ENCODE results near the gene DHX38.

DNA sequence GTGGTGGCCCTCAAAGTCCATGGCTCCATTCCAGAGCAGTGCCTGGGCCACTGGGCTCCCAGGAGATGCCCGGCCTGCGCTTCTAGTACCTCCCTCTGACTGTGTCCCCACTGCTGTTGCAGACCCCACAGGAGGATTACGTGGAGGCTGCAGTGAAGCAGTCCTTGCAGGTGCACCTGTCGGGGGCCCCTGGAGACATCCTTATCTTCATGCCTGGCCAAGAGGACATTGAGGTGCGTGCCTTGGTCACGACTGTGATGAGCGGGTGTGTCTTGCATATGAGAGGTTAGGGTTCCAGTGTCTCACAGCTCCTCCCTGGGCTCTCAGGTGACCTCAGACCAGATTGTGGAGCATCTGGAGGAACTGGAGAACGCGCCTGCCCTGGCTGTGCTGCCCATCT is 11.3 kb downstream of the DHX38 start:
- TF ChIP-seq TAF1 (IDR thresholded peaks at IDR 0.05; ENCODE audit: borderline replicate concordance, insufficient read depth, low read length) (no peak), SIN3A (IDR thresholded peaks at IDR 0.05; ENCODE audit: borderline replicate concordance, insufficient read depth, low read length) (no peak), POLR2AphosphoS5 (IDR thresholded peaks at IDR 0.05; ENCODE audit: low read depth, low read length) (no peak)
- TF ChIP-seq, protein P1, sequence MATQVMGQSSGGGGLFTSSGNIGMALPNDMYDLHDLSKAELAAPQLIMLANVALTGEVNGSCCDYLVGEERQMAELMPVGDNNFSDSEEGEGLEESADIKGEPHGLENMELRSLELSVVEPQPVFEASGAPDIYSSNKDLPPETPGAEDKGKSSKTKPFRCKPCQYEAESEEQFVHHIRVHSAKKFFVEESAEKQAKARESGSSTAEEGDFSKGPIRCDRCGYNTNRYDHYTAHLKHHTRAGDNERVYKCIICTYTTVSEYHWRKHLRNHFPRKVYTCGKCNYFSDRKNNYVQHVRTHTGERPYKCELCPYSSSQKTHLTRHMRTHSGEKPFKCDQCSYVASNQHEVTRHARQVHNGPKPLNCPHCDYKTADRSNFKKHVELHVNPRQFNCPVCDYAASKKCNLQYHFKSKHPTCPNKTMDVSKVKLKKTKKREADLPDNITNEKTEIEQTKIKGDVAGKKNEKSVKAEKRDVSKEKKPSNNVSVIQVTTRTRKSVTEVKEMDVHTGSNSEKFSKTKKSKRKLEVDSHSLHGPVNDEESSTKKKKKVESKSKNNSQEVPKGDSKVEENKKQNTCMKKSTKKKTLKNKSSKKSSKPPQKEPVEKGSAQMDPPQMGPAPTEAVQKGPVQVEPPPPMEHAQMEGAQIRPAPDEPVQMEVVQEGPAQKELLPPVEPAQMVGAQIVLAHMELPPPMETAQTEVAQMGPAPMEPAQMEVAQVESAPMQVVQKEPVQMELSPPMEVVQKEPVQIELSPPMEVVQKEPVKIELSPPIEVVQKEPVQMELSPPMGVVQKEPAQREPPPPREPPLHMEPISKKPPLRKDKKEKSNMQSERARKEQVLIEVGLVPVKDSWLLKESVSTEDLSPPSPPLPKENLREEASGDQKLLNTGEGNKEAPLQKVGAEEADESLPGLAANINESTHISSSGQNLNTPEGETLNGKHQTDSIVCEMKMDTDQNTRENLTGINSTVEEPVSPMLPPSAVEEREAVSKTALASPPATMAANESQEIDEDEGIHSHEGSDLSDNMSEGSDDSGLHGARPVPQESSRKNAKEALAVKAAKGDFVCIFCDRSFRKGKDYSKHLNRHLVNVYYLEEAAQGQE (IDR thresholded peaks at IDR 0.05; ENCODE audit: insufficient read depth in 1 of 2, low read depth in 2 of 2, low read length in 2 of 2), result no peak

All from PFSK-1 (cell line).